NCI-H146 treated with DMSO at 0.1 percent for 48 hours (cell line): ENCODE measurements around the gene ADAR.

Experiments used
- DNase-seq: peaks from one replicate; lab custom pipeline; 2025; ENCODE audit not compliant: unreplicated experiment; lab: John Stamatoyannopoulos, UW

The ADAR gene

DNA sequence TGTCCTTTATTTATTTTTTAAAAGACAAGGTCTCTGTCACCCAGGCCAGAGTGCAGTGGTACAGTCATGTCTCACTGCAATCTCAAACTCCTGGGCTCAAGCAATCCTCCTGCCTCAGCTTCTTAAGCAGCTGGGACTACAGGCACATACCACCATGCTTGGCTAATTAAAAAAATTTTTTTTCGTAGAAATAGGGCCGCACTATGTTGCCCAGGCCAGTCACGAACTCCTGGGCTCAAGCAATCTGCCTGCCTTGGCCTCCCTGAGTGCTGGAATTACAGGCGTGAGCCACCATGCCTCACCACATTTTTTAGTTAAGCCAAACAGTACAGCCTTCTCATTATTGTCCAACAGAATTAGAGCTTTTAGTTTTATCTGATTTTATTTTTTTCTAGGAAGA lies 7.4 kb upstream of the ADAR start:
- no peak for DNase-seq

GRCh38 chr1:154614901-154615300 lies 6.9 kb upstream of the ADAR start:
- DNase-seq = no peak

DNA sequence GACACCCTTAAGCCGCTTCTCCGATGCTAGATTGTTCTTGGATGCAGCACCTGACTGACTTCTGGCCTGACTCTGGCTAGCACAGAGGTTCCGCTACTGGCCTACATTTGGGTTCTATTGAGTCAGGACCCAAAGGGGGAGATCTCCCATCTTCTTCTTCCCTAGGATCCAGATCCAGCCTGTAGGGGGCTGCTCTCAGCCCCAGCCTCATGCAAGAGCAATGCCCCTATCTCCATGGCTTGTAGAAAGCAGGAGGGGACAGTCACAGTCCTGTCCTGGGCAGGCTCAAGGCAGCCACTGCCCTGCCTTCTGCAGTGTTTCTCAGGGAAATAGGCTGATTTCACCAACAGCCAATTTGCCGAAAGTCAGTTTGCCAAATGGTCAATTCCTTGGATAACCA lies 6.3 kb upstream of the ADAR start:
- no peak for DNase-seq

- DNase-seq = no peak
Measured at GRCh38 chr1:154611150-154611862, 3.3 kb upstream of the ADAR start.

DNA sequence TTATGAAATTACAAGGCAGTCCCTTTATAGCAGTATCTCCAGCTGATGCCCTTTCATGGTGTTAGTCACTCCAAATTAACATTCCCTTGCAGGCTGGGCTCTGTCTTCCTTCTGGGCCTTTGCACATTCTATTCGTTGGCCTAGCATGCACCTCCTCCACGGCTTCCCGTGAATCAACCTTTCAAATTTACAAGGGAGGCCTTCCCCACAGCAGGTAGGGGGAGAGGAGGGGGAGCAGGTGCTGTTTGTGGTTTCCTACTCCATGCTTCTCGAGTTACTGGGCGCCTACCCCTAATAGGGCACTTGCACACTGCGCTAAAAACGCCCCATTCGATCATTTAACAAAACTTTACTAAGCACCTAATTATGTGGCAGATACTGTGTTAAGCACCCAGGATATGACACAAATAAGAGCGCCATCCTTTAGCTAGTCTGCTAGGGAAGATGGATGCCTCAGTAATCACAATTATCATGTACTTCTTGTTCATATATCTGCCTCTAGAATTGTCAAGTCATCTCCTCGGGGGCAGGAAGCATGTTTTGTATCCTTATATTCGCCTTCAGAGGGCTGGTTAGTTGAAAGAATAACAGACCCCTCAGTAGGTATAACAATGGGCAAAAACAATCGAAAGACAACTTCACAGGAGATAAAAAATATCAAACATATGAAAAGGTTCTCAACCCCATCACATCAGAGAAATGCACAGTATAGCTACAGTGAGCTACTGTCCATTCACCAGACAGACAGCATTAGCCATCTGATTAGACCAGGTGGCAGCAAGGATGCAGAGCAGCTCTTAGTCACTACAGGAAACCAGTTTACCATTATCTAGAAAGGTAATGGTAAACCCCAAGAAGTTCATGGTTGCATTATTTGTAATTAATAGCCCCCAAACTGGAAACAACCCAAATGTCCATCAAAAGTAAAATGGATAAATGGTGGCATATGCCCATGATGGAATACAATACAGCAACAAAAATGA lies 1.7 kb upstream of the ADAR start:
- no peak for DNase-seq

GRCh38 chr1:154608397-154609270 lies 648 bp upstream of the ADAR start:
- DNase-seq = peak; percentile 71

DNA sequence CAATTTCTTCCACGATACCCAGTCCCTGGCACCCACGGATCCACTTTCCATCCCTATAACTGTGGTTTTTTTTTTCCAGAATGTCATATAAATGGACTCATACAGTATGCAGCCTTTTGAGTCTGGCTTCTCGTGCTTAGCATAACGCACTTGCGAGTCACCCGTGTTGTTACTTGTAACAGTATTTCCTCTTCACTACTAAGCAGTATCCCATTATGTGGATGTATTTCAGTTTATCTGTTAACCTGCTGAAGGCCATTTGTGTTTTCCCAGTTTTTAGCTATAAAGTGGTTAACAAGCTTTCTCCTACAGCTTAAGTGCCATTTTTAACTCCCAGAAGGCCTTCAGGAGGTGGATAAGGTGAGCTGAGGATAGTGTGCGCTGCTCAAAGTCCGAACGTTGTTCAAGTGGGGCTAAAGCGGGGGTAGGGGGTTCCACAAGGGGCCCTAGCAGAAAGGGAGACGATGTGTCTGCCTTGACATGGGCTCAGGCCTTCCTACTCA lies 829 bp downstream of the ADAR start:
- DNase-seq = no peak

GRCh38 chr1:154605534-154605933 lies 2.5 kb downstream of the ADAR start:
- no peak for DNase-seq

- DNase-seq = no peak
Measured at GRCh38 chr1:154603317-154603716, 4.7 kb downstream of the ADAR start.

- no peak for DNase-seq
Measured at GRCh38 chr1:154599658-154600057, 8.3 kb downstream of the ADAR start.

GRCh38 chr1:154598871-154599635 lies 8.9 kb downstream of the ADAR start:
- DNase-seq = no peak

DNA sequence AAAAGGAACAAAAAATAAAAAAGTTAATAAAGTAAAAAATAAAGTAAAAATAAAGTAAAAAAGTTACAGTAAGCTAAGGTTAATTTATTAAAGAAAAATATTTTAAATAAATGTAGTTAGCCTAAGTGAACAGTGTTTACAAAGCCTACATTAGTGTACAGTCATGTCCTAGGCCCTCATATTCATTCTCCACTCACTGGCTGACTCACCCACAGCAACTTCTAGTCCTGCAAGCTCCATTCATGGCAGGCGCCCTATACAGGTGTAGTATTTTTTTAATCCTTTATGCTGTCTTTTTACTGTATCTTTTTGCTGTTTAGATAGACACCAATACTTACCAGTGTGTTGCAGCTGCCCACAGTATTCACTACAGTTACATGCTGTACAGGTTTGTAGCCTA lies 12.4 kb downstream of the ADAR start:
- DNase-seq = no peak

DNA sequence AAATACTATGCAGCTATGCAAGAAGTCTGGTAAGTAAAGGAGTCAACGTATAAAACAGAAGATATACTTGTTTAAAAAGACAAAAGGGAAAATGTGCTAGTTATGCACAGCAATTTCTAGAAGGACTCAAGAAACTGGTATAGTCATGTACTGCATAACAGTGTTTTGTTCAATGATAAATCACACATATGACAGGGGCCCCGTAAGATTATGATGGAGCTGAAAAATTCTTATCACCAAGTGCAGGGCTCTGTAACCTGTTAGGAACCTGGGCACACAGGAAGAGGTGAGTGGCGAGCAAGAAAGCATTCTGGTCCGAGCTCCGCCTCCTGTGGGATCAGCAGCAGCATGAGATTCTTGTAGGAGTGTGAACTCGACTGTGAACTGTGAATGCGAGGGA lies 13.2 kb downstream of the ADAR start:
- DNase-seq = no peak

- DNase-seq = no peak
Measured at GRCh38 chr1:154593390-154593789, 14.6 kb downstream of the ADAR start.

GRCh38 chr1:154591206-154591605 lies 16.8 kb downstream of the ADAR start:
- no peak for DNase-seq

- no peak for DNase-seq
Measured at GRCh38 chr1:154590756-154591155, 17.2 kb downstream of the ADAR start.

GRCh38 chr1:154589780-154590179 lies 18.2 kb downstream of the ADAR start:
- DNase-seq = no peak

DNA sequence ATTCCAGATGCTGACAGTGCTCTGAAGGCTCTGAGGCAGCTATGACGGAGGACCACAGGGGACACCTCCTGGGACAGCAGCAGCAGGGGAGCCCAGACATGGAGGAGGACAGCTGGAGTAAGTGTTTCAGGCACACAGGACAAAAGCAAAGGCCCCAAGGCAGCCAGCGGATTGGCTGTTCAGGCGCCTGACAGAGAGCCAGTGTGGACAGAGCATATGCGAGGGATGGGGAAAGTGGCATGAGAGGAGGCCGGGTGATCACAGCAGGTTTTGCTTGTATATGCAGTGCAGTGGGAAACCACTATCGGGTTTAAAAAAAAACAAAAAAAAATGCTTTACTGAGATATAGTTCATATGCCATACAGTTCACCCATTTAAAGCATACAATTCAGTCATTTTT lies 21.3 kb downstream of the ADAR start:
- DNase-seq = no peak

DNA sequence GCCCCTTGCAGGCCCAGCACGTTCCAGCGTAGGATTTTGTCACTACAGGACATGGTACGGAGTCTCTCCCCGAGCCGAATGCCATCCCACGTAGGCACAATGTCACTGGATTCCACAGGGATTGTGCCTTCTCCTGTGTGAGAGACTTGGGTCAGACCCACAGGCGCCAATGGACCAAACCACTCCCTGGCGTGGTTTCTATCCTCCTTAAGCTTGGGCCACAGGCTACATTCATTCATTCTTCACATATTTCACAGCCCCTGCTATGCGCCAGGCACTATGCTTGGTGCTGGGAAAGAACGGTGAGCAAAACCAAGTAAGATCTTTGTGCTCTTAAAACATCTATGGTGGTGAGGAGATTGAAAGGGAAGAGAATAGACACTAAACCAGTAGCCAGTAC lies 21.8 kb downstream of the ADAR start:
- no peak for DNase-seq

DNA sequence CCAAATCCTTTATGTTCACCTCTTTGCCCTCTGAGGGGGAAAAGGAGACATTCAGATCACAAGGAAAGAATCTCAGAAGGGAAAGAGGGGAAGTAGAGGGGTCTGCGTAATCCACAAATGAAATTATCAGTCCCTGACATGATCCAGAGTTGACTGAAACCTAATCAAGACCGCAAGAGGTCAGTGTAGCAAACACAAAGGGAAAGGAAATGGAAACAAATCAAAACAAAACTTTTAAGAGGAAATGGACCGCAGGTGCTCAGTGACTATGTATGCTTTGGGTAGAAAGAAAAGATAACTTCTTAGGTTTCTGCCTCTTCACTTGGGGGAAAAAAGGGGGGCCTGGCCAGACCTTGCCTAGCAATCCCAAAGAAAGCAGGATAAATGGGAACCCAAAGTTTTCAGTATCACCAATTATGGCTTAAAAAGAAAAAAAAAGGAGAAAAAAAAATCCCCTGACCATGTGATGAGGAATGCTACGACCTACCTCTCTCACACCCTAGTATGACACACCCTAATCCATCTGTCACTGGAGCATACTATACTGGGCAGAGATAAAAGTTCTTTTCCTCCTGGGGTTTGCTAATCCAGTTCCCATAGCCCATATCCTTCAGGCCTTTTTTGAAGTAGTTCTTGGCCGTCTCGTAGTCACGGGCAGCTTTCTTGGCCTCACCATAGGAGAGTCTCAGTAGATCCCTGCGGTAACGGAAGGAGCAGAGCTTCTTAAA lies 23.6 kb downstream of the ADAR start:
- no peak for DNase-seq
